Epithelial cell of prostate (primary cell): ENCODE data around the gene WRNIP1.

Experiments
- DNase-seq: peaks from one replicate; pipeline ENCODE4 v3.0.0-alpha.2; 2011; ENCODE audit warnings: low read depth, low spot score
- H3K27ac ChIP-seq: fragments of 450-650 bp; 2 replicates; pipeline ENCODE4 v1.5.1; 2017; ENCODE audit warnings: mild to moderate bottlenecking

The WRNIP1 gene

DNA sequence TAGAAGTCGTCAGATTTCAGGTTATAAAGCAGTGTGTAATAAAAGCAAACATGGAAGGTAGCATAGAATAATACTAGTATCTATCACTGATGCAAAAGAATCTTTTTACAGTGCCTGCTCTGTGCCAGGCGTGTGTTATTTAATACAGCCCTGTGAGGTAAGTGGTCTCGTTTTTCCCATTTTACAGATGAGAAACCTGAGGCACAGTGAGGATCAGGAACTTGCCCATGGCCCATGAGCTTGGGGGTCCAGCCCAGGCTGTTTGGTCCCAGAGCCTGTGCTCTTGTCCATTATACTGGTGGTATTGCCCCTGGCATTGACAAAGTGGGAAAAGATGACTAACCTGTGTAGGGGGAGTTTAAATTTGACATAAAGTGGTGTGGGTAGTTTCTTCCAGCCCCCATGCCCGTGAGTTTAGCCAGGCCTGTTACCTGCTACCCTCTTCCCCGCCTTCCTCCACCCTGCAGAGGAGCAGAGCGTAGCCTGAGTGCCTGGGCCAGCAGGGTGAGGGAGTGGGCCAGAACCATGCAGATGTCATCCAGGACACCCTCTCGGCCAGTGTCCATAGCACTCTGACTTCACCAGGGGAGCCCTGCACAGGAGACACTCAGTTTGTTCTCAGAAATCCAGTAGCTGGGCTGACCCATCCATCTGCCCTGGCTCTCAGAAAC is 16.6 kb downstream of the WRNIP1 start:
- no peak overlapping the region for H3K27ac ChIP-seq

DNA sequence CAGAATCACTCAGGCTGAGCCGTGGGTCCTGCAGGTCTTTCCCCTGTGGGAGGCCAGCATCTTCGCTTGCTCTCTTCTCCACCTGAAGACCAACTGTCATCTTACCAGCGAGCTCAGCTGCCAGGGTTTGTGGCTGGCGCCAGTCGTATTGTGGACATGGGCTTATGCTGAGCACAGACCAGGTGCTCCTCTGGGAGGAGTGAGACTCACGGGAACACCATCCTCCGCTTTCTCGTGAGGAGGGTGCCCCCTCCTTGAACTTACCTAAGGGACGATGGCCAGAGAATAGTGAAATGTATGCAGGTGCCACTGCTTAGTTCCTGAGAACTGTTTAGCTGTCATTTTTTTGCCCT is 17.1 kb downstream of the WRNIP1 start:
- no peak overlapping the region for H3K27ac ChIP-seq
- no peak for DNase-seq

More for the DNA sequence above, 16.6 kb downstream of the WRNIP1 start:
- DNase-seq: no peak

DNA sequence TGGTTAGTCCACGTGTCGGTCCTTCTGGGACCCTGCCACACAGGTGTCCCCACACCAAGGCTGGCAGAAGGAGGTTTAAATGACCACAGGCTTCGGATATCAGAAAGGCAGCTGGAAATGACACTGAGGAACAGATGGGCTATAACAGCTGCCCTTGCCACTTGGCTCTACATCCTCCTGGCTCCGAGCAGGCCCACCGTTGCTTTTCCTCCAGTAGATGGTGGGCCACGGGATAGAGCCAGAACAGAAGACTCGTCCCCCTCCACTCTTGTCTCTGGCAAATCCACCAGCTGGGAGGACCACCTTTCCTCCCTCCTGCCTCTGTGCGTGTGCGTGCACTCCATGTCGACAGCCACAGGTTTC is 17.6 kb downstream of the WRNIP1 start:
- no peak overlapping the region for H3K27ac ChIP-seq

DNA sequence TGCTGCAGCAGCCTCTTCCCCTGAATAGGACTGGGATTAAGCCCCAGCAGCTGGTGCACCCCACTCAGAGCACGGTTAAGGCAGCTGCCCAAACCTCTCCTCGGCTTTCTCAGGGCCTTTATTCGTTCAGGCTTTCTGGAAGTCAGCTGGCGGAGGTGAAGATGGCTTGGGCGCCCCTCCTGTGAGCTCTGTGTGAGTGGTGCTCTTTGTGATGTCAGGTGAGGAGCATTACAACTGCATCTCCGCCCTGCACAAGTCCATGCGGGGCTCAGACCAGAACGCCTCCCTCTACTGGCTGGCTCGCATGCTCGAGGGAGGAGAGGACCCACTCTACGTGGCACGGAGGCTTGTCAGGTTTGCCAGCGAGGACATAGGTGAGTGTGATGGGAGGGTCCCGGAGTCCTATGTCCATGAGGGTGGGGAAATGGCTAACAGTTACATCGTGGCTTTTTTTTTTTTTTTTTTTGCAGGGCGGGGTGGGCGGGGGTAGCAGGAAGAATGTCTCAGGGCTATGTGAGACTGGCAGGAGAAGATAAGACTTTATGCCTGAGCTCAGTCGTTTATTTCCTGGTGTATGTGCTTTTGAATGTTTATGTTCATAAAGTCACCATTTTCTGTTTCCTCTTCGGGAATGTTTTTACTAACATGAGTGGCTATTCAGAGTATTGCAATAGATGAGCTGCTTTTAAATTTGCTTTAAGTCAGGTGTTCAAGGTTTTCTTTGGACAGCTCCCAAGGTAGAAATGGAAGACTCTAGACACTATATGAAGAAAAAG is 18.2 kb downstream of the WRNIP1 start:
- no peak overlapping the region for H3K27ac ChIP-seq

More for the DNA sequence above, 17.6 kb downstream of the WRNIP1 start:
- DNase-seq: no peak

DNA sequence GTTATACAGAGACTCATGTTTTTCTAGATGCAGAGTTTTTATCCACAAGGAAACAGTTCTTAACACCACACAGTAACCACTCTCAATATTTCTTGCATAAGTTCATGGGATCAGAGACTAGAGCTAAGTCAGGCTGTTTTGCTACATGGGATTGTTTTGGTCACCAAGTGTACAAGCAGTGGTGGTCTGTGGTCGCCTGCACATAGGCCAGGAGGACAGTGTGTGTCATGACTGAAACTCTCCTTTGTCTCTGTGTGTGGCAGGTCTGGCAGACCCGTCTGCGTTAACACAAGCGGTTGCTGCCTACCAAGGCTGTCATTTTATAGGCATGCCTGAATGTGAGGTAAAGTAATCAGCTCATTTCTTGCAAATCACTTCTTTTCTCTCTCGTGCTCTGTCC is 18.9 kb downstream of the WRNIP1 start:
- H3K27ac ChIP-seq: no peak overlapping the region
- no peak for DNase-seq

More for the DNA sequence above, 18.2 kb downstream of the WRNIP1 start:
- no peak for DNase-seq

DNA sequence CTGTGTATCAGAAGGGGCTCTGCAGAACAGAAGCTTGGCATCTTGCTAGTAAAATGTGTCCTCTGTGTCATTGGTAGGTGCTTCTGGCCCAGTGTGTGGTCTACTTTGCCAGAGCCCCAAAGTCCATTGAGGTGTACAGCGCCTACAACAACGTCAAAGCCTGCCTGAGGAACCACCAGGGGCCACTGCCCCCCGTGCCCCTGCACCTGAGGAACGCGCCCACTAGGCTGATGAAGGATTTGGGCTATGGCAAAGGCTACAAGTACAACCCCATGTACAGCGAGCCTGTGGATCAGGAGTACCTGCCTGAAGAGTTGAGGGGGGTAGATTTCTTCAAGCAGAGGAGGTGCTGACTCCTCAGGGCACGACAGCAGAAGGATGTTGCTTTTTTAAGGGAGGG is 19.7 kb downstream of the WRNIP1 start:
- DNase-seq: no peak
- no peak overlapping the region for H3K27ac ChIP-seq

DNA sequence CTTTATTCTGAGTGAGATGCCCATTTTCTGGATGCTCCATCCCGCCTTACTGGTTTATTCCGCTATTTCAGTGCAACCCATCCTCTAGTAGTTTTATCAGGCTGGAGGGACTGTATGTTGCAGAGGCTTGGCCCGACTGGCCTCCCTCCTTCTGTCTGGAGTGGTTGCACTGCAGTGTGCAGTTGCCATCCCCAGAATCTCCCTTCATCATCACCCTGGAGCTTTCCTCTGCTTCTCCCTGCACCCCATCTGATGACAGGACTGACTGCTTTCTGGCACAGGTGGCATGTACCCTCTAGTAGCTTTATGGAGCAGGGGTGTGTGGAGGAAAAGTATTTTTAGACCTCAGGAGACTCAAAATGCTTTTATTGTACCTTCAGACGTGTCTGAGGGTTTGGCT is 21.1 kb downstream of the WRNIP1 start:
- H3K27ac ChIP-seq: no peak overlapping the region
- DNase-seq: no peak

DNA sequence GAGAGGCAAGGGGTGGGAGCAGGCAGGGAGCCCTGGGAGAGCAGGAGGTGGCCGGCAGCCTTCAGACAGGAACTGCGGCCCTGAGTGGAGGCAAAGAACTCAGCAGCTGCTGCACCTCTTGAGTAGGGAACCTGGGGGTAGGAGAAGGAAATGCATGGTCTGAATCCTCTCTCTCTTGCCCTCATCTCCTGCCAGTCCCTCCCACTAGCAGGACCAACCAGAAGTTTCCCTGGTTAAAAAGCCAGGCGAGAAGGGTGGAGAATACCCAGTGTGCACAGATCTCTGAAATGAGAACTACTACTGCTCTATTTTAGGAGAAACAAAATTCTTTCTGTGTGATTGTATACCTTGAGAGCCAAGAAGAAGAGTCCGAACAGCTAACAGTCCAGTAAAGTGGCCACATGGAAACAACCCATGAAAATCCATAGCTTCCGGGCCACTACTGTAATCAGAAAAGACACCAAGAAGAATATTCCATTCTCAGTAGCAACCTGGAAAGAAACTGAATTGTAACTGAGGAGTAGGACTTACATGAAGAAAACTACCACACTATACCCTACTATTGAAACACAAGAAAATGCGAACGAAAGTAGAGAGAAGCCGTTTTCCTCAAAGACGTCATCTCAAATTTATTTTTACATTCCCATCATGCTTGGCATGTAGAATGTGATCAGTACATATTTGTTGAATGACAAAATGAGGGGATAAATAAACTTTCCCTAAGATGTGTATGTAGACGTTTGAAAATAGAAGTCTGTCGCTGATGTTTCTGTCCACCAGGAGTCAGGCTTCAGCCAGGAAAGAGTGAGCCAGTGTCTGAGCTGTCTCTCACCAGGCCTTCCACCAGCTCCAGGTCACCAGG is 25.6 kb downstream of the WRNIP1 start:
- no peak for DNase-seq
- H3K27ac ChIP-seq: peak overlapping the region; percentile 99

DNA sequence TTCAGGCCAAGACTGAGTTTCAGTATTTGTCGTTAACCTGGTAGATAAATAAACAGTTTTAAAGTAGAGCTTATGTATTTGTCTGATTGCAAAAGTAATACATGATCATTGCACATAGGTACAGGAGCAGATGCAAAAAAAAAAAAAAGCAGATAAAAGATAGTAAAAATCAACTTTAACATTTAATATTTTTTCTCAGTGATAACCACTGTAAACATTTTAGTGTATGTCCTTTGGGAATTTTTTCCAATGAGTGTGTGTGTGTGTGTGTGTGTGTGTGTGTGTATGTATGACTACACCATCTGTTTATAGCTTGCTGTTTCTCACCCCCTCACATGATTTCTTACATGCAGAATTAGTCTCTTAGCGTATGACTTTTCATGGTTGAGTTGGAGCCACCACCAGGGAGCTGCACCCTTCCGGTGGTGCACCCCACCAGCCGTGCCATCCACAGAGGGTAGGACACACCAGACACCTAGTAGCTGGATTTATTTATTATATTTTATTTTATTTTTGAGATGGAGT is 26.3 kb downstream of the WRNIP1 start:
- peak overlapping the region; percentile 99 for H3K27ac ChIP-seq
- DNase-seq: no peak

DNA sequence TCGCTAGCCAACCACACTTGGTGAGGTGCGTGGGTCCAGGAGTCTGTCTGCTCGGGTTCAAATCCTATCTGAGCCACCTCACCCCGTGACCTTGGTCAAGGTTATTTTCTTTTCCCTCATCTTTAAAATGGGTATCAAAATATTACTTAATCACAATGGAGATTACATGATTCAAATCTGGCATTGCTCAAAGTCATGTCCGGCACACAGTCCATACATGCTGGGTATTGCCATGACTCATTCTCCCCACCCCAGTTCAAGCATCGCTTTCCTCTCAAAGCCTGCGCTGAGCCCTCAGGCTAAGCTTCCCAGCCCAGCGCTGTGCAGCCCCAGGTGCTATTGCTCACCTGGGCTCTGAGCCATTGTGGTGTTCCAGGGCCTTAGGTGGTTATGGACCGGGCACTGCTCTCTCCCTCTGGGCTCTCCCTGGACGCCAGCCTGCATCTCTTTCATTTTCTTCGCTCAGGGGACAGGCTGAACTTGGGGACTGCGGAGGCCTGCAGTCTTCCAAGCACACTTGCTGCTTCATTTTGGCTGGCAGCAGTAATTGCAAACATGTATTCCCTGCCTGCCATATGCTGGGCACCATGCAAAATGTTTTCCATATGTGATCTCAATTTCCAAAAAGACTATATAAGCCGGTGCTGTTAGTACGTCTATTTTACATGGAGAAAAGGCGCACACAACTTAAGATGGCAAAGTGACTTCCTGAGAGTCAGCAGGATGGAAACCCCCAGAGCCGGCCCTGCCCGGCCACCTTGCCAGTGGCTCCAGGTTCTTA is 27.3 kb downstream of the WRNIP1 start:
- peak overlapping the region; percentile 99 for H3K27ac ChIP-seq
- DNase-seq: no peak

DNA sequence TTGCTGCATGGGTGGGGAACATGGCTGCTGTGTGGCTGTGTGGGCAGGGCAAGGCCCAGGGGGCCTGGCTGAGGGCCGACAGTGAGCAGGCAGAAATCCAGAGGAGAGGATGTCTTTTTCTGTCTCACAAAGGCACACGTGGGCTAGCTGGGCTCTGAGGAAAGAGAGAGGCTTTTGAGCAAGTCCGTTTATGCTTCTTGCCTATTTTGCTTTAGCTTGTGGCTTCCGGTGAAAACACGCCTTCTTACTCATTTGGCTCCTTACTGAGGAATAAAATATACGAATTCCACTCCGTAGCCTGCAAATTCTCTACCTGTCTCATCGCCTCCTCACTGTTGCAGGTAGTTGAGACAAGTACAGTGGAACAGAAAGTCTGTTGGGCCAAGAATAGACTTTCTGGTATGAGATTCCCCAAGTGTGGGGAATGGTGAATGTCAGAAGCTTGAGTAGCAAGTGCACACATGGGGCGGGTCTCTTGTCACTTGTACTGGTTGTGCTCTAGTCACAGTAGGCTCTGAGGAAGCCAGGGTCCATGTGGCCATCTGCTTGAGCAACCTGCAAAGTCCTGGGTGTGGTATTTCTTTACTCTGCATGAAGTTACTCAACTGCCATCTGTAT is 28.4 kb downstream of the WRNIP1 start:
- DNase-seq: no peak
- peak overlapping the region; percentile 99 for H3K27ac ChIP-seq

DNA sequence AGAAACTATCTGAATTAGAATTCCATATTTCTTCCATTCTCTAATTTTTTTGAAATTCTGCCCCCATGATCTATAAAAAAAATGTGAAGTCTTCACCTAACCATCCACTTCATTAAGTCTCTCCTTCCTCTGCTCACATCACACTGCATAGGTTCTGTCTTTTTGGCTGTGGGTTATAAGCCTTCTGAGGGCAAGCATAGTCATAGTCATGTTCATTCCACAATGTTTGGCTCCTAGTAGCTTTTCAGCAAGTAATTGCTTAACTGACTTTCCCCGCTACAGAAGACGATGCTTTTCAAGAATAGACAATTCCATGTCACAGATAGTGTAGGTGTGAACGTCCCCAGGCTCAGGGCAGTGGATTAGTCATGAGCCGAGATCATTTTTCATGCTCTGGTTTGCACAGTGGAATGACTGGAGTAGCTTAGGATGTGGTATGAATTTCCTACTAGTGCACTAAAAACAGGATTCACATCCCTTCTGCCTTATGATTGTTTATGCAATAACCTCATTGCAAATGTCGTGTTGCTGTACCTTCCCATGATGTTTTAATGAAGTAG is 29.1 kb downstream of the WRNIP1 start:
- H3K27ac ChIP-seq: peak overlapping the region; percentile 99
- DNase-seq: no peak

DNA sequence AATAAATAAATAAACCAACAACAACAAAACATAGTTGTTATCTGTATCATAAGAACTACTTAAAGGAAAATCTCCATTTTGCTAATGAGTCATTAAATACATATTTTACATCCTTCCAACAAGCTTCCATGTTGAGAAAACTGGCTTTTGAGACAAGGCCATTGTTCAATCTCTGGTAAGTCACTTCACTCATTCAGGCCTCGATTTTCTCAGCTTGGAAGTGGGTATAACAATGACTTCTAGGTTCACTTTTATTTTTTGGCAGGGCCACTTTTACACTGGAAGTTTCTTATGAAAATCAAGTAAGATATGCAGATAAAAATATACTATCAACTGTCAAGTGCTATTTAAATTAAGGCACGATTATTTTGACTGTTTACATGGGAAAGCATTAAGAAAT is 30.0 kb downstream of the WRNIP1 start:
- H3K27ac ChIP-seq: peak overlapping the region; percentile 99
- DNase-seq: no peak

DNA sequence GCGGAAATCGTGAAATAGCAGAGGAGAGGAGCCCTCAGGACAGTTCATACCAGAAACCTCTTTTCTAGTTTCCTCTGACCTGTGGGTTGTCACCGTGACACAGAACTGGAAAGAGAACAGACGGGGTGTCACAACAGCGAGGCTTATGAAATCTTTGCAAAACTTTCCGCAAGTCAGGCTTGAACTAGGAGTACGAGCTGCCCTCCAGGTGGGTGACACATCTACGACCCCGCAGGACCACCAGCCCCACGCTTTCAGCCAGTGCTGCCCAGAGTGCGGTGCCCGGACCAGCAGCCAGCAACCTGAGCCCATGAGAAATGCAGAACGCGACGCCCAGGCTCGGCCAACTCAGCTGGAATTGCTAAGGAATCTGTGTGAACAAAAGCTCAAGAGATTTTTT is 30.8 kb downstream of the WRNIP1 start:
- no peak overlapping the region for H3K27ac ChIP-seq
- DNase-seq: no peak

DNA sequence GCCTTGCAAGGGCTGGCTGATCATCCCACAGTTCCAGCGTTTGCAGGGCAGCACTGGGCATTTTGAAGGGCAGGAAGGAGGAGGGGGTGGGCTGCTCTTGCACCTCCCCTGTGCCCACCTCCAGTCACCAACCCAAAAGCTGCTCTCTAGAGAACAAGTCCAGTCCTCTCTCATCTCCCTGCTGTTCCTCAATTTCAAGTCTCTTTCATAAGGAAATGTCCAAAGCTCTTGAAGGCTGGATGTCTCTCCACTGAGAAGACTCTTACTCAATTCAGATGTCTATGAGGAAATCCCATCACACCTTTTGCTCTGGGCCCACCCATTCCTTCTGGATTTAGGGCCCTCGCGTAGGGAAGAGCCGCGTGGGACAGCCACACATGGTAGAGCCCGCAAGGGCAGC is 31.7 kb downstream of the WRNIP1 start:
- no peak for DNase-seq
- H3K27ac ChIP-seq: no peak overlapping the region

DNA sequence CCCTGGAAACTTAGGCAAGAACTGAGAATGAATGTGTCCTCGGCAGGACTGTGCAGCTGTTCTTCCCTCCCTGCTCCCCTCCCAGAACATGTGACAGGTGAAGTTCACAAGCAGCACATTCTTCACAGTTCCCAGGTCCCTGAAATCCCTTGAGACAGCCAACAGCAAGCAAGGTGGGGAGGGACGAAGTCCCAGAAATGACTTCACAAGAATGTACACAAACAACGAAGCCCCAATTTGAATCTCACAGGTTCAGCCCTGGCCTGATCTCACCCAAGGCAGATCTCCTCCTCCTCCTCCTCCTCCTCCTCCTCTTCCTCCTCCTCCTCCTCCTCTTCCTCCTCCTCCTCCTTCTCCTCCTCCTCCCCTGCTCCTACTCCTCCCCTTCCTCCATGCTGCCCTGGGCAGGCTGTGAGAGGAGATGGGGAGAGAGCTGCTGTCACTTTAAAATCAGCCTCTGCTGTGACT is 32.4 kb downstream of the WRNIP1 start:
- H3K27ac ChIP-seq: no peak overlapping the region
- DNase-seq: no peak

DNA sequence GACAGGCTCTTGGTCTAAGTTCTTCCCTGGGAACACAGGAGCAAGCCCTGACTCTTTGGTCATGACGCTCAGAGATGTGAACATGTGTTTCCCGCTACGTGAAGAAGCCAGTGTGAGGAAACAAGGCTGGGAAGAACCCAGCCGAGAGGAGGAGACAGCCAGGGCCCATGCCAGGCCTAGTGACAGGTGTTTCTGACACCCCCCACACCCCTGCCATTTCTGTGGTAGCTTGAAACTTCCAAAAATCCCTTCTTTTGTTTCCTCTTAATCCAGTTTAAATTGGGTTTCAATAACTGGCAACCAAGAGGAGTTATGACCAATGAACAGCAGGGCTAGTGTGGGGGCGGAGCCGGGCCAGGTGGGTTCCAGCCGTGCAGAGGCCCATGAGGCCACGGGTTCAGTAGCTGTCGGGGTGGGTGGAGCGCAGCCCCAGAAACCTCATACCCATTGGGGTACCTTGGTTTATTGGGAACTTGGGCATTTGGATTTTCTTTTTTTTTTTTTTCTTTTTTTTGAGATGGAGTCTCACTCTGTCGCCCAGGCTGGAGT is 33.5 kb downstream of the WRNIP1 start:
- H3K27ac ChIP-seq: no peak overlapping the region
- DNase-seq: no peak

DNA sequence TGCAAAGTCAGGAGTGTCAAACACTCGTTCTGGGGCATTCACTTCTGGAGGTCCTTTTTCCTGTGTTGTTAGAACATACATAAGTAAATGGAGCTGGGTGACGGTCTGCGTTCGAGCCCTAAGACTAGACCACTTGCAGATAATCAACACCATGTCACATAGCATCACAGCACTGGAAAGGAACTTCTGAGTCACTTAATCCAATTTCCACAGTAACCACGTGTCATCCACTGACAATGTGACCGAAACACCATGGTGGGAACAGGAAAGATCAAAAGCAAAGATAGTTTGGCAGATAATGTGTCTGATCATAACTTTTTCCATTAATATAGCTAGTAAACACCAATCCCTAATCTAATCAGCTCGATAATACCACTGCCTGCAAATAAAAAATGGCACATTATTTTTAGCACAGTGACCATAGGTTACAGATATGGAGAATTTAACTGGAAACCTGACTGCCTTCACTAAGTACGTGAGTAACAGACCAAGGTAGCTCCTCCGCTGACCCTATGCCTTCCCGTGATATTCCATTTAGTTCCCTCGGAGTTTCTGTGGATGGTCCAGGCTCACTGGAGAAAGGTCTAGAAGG is 34.8 kb downstream of the WRNIP1 start:
- DNase-seq: no peak
- no peak overlapping the region for H3K27ac ChIP-seq
